GM12878 (cell line): ENCODE measurements around the gene MTX1. TPM values are rescaled to one million over a fixed set of nuclear protein-coding genes. Genes with fewer than 3 reads are reported as not detected.
A peak's percentile ranks its signal among the peaks of the same experiment; 100 is the strongest.

ENCODE experiments used
- ASH2L ChIP-seq: fragments of 300-600, 200-600 bp; sonication (generic); IDR thresholded peaks from 2 replicates; pipeline ENCODE4 v1.6.1; 2017; ENCODE audit warnings: low read depth, mild to moderate bottlenecking, borderline replicate concordance
- BCL11A ChIP-seq: IDR thresholded peaks from 2 replicates; pipeline ENCODE4 v1.6.1; 2011; ENCODE audit warnings: low read depth, low read length
- CBFB ChIP-seq: IDR thresholded peaks from 2 replicates; pipeline ENCODE4 v1.6.1; 2016; ENCODE audit warnings: antibody characterized with exemption, low read depth
- CREM ChIP-seq: IDR thresholded peaks from 2 replicates; pipeline ENCODE4 v1.6.1; 2014; ENCODE audit warnings: antibody characterized with exemption, low read depth
- EED ChIP-seq: sonication (generic); IDR thresholded peaks from 2 replicates; pipeline ENCODE4 v1.6.1; 2016; ENCODE audit warnings: antibody characterized with exemption, low read depth
- ESRRA ChIP-seq: IDR thresholded peaks from 2 replicates; pipeline ENCODE4 v1.6.1; 2012; ENCODE audit warnings: mild to moderate bottlenecking, low read length, improper control_type of control experiment
- EZH2 ChIP-seq: IDR thresholded peaks from 2 replicates; pipeline ENCODE4 v1.6.1; 2012; ENCODE audit warnings: low read depth, mild to moderate bottlenecking, control low read depth, inconsistent platforms, low read length, borderline replicate concordance; ENCODE audit not compliant: control insufficient read depth
- FOXM1 ChIP-seq: IDR thresholded peaks from 2 replicates; pipeline ENCODE4 v1.6.1; 2012; ENCODE audit warnings: low read depth, mild to moderate bottlenecking, inconsistent platforms, low read length, moderate library complexity
- HDGF ChIP-seq: fragments of 450-650 bp; IDR thresholded peaks from 2 replicates; pipeline ENCODE4 v1.6.1; 2016; ENCODE audit warnings: antibody characterized with exemption
- KAT2A ChIP-seq: conservative IDR thresholded peaks from 2 replicates; pipeline ENCODE4 v1.6.1; 2011; ENCODE audit warnings: low read depth, low read length; ENCODE audit not compliant: control insufficient read depth
- MXI1 ChIP-seq: fragments of 150-350 bp; IDR thresholded peaks from 2 replicates; pipeline ENCODE4 v1.6.1; 2011; ENCODE audit warnings: low read depth, mild to moderate bottlenecking, inconsistent platforms, low read length, improper control_type of control experiment
- NFXL1 ChIP-seq: fragments of 450-650 bp; IDR thresholded peaks from 2 replicates; pipeline ENCODE4 v1.6.1; 2017; ENCODE audit warnings: antibody characterized with exemption, mild to moderate bottlenecking, borderline replicate concordance
- PAX8 ChIP-seq: fragments of 450-650 bp; IDR thresholded peaks from 2 replicates; pipeline ENCODE4 v1.6.1; 2017; ENCODE audit warnings: mild to moderate bottlenecking, moderate library complexity
- POLR2AphosphoS2 ChIP-seq: IDR thresholded peaks from 2 replicates; pipeline ENCODE4 v1.6.1; 2011; ENCODE audit warnings: low read depth, mild to moderate bottlenecking, low read length, improper control_type of control experiment, moderate library complexity
- POLR2AphosphoS5 ChIP-seq: IDR thresholded peaks from 2 replicates; pipeline ENCODE4 v1.6.1; 2011; ENCODE audit warnings: mild to moderate bottlenecking, low read length, inconsistent platforms
- RAD21 ChIP-seq: IDR thresholded peaks from 2 replicates; pipeline ENCODE4 v1.6.1; 2011; ENCODE audit warnings: mild to moderate bottlenecking, low read depth, low read length, moderate library complexity; ENCODE audit not compliant: insufficient read depth
- RB1 ChIP-seq: fragments of 450-650 bp; formaldehyde crosslinking; IDR thresholded peaks from 2 replicates; pipeline ENCODE4 v1.6.1; 2017; ENCODE audit warnings: mild to moderate bottlenecking, borderline replicate concordance
- SIX5 ChIP-seq: IDR thresholded peaks from 2 replicates; pipeline ENCODE4 v1.6.1; 2011; ENCODE audit warnings: mild to moderate bottlenecking, low read depth, low read length, moderate library complexity; ENCODE audit not compliant: severe bottlenecking
- USF1 ChIP-seq: IDR thresholded peaks from 2 replicates; pipeline ENCODE4 v1.6.1; 2011; ENCODE audit warnings: borderline replicate concordance, low read depth, mild to moderate bottlenecking, moderate library complexity, mixed read lengths, low read length; ENCODE audit not compliant: insufficient read depth; ENCODE audit errors: extremely low read length
- ZBTB33 ChIP-seq: fragments of 450-650 bp; IDR thresholded peaks from 2 replicates; pipeline ENCODE4 v1.6.1; 2017; ENCODE audit warnings: mild to moderate bottlenecking
- polyA plus RNA-seq, 11 experiments: library from polyadenylated mRNA; depleted of rRNA in 4 of 11; unstranded in 6 of 11; stranded (reverse) in 5 of 11; fragments of >200 nt; fragmentation: Nextera tagmentation in 4 of 11; fragmentation: Illumina TruSeq in 1 of 11; extraction: Ambion mirVana in 4 of 11; extraction: Trizol in 1 of 11; gene quantifications; 1 replicate in 1 of 11; 2 replicates in 10 of 11; pipeline versions ENCODE4 v1.2.1 to v1.2.3, GENCODE V29; 2011 to 2016; ENCODE audit warnings: inconsistent platforms in 2 of 11, missing spikeins in 2 of 11, low read depth in 1 of 11
- total RNA-seq, 4 experiments: library from RNA; depleted of rRNA in 3 of 4; stranded (reverse); fragments of >200 nt in 3 of 4; fragmentation: Illumina TruSeq in 1 of 4; extraction: Trizol in 1 of 4; gene quantifications; 2 replicates each; pipeline versions ENCODE4 v1.2.1 to v1.2.3, GENCODE V29; 2013 to 2021
- TF ChIP-seq, protein P1 (sequence below): IDR thresholded peaks from 2 replicates; pipeline ENCODE4 v1.6.1; 2011; ENCODE audit warnings: borderline replicate concordance, low read depth, mild to moderate bottlenecking, moderate library complexity, low read length; ENCODE audit not compliant: insufficient read depth, poor library complexity, severe bottlenecking
- TF ChIP-seq, protein P2 (sequence below): fragments of 150-350 bp; IDR thresholded peaks from 2 replicates; pipeline ENCODE4 v1.6.1; 2016; ENCODE audit warnings: low read depth, low read length

Gene MTX1
- total and polyA plus RNA-seq, 10 of the 15 experiments (the other 5 are each of a cell fraction or from before 2014, with no cell fraction given): 15.8 to 92.0 (median 49.1) TPM

- TF ChIP-seq POLR2AphosphoS2 (peak; percentile 91; the same call in 1 of the 2 replicates), EZH2 (no peak), USF1 (no peak), ESRRA (no peak), PAX8 (peak; percentile 91), EED (peak; percentile 86), BCL11A (peak; percentile 78), CREM (peak; percentile 96), ASH2L (0 out of 2 replicates have a peak, but pooled peaks have one; percentile 40), HDGF (peak; percentile 80), ZBTB33 (0 out of 2 replicates have a peak, but pooled peaks have one; percentile 27), MXI1 (peak; percentile 59; the same call in 1 of the 2 replicates), SIX5 (peak; percentile 37), KAT2A (no peak), CBFB (peak; percentile 50), RB1 (peak; percentile 100), FOXM1 (peak; percentile 78; the same call in 1 of the 2 replicates), POLR2AphosphoS5 (peak; percentile 97), NFXL1 (no peak), RAD21 (0 out of 2 replicates have a peak, but pooled peaks have one; percentile 28)
- TF ChIP-seq, protein P1, sequence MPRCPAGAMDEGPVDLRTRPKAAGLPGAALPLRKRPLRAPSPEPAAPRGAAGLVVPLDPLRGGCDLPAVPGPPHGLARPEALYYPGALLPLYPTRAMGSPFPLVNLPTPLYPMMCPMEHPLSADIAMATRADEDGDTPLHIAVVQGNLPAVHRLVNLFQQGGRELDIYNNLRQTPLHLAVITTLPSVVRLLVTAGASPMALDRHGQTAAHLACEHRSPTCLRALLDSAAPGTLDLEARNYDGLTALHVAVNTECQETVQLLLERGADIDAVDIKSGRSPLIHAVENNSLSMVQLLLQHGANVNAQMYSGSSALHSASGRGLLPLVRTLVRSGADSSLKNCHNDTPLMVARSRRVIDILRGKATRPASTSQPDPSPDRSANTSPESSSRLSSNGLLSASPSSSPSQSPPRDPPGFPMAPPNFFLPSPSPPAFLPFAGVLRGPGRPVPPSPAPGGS: peak; percentile 69
- TF ChIP-seq, protein P2, sequence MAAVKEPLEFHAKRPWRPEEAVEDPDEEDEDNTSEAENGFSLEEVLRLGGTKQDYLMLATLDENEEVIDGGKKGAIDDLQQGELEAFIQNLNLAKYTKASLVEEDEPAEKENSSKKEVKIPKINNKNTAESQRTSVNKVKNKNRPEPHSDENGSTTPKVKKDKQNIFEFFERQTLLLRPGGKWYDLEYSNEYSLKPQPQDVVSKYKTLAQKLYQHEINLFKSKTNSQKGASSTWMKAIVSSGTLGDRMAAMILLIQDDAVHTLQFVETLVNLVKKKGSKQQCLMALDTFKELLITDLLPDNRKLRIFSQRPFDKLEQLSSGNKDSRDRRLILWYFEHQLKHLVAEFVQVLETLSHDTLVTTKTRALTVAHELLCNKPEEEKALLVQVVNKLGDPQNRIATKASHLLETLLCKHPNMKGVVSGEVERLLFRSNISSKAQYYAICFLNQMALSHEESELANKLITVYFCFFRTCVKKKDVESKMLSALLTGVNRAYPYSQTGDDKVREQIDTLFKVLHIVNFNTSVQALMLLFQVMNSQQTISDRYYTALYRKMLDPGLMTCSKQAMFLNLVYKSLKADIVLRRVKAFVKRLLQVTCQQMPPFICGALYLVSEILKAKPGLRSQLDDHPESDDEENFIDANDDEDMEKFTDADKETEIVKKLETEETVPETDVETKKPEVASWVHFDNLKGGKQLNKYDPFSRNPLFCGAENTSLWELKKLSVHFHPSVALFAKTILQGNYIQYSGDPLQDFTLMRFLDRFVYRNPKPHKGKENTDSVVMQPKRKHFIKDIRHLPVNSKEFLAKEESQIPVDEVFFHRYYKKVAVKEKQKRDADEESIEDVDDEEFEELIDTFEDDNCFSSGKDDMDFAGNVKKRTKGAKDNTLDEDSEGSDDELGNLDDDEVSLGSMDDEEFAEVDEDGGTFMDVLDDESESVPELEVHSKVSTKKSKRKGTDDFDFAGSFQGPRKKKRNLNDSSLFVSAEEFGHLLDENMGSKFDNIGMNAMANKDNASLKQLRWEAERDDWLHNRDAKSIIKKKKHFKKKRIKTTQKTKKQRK: no peak
These were observed 36.1 kb downstream of the MTX1 start (continued) for GRCh38 chr1:155244368-155245162.
